Neuronal stem cell (in vitro differentiated cells): ENCODE data around the gene ZZZ3.

Source experiments
- DNase-seq: peaks from one replicate; pipeline ENCODE4 v3.0.0-alpha.2; 2013; ENCODE audit warnings: low spot score
- H2AFZ ChIP-seq: one replicate; pipeline ENCODE4 v1.6.1; 2013; ENCODE audit warnings: mild to moderate bottlenecking, low read length, inconsistent platforms
- H2AK5ac ChIP-seq: 2 replicates; pipeline ENCODE4 v1.6.1; 2013; ENCODE audit warnings: low read depth, mild to moderate bottlenecking, inconsistent platforms, low read length, moderate library complexity, mixed read lengths
- H2BK120ac ChIP-seq: 2 replicates; pipeline ENCODE4 v1.6.1; 2013; ENCODE audit warnings: low read depth, mild to moderate bottlenecking, inconsistent platforms, low read length, moderate library complexity, mixed read lengths
- H2BK12ac ChIP-seq: one replicate; pipeline ENCODE4 v1.6.1; 2013; ENCODE audit warnings: low read length, inconsistent platforms
- H2BK15ac ChIP-seq: 2 replicates; pipeline ENCODE4 v1.6.1; 2013; ENCODE audit warnings: mild to moderate bottlenecking, low read length, inconsistent platforms, mixed read lengths
- H2BK5ac ChIP-seq: one replicate; pipeline ENCODE4 v1.6.1; 2013; ENCODE audit warnings: inconsistent platforms, mild to moderate bottlenecking, low read length, moderate library complexity
- H3K14ac ChIP-seq: one replicate; pipeline ENCODE4 v1.6.1; 2013; ENCODE audit warnings: low read length, inconsistent platforms
- H3K18ac ChIP-seq: 2 replicates; pipeline ENCODE4 v1.6.1; 2013; ENCODE audit warnings: low read length, inconsistent platforms
- H3K23ac ChIP-seq: 2 replicates; pipeline ENCODE4 v1.6.1; 2013; ENCODE audit warnings: low read depth, mild to moderate bottlenecking, mixed read lengths, low read length, inconsistent platforms; ENCODE audit not compliant: poor library complexity
- H3K27ac ChIP-seq: replicated peaks from 3 replicates; pipeline ENCODE4 v1.5.1; 2013; ENCODE audit warnings: low read length, inconsistent platforms
- H3K27me3 ChIP-seq, 3 experiments: 2 replicates each; pipeline ENCODE4 v1.6.1; 2013; ENCODE audit warnings: low read length in 3 of 3, mild to moderate bottlenecking in 2 of 3, inconsistent platforms in 1 of 3, low read depth in 1 of 3, mixed read lengths in 1 of 3, moderate library complexity in 1 of 3; ENCODE audit not compliant: control insufficient read depth in 3 of 3, insufficient read depth in 3 of 3
- H3K36me3 ChIP-seq, 2 donors: replicated peaks in 1 of 2; 2 replicates each; pipeline ENCODE4 v1.6.1; 2013; ENCODE audit warnings: low read length in 2 of 2; ENCODE audit not compliant: control insufficient read depth in 2 of 2, insufficient read depth in 2 of 2
- H3K4ac ChIP-seq: 2 replicates; pipeline ENCODE4 v1.6.1; 2013; ENCODE audit warnings: inconsistent platforms, mild to moderate bottlenecking, low read length, moderate library complexity
- H3K4me1 ChIP-seq, 2 donors: 1 replicate in 1 of 2; 2 replicates in 1 of 2; pipeline ENCODE4 v1.6.1; 2013; ENCODE audit warnings: low read length in 2 of 2, low read depth in 1 of 2; ENCODE audit not compliant: control insufficient read depth in 2 of 2, insufficient read depth in 1 of 2
- H3K4me2 ChIP-seq: one replicate; pipeline ENCODE4 v1.6.1; 2013; ENCODE audit warnings: mild to moderate bottlenecking, low read length, inconsistent platforms; ENCODE audit not compliant: insufficient read depth, poor library complexity, severe bottlenecking
- H3K4me3 ChIP-seq, 2 donors: 2 replicates each; pipeline ENCODE4 v1.5.1; 2013; ENCODE audit warnings: low read length in 2 of 2, mild to moderate bottlenecking in 2 of 2, inconsistent platforms in 1 of 2, moderate library complexity in 1 of 2
- H3K79me1 ChIP-seq: one replicate; pipeline ENCODE4 v1.6.1; 2013; ENCODE audit warnings: low read depth, mild to moderate bottlenecking, inconsistent platforms, low read length, moderate library complexity
- H3K9ac ChIP-seq: one replicate; pipeline ENCODE4 v1.6.1; 2013; ENCODE audit warnings: mild to moderate bottlenecking, low read depth, low read length, inconsistent platforms; ENCODE audit not compliant: poor library complexity
- H3K9me3 ChIP-seq, 2 donors: replicated peaks in 1 of 2; 2 replicates each; pipeline versions ENCODE3 to v1.6.1; 2013; ENCODE audit warnings: low read length in 2 of 2, mild to moderate bottlenecking in 2 of 2, inconsistent platforms in 1 of 2, low read depth in 1 of 2, mixed read lengths in 1 of 2, moderate library complexity in 1 of 2; ENCODE audit not compliant: control insufficient read depth in 2 of 2, insufficient read depth in 1 of 2
- H4K8ac ChIP-seq: one replicate; pipeline ENCODE4 v1.6.1; 2013; ENCODE audit warnings: low read depth, mild to moderate bottlenecking, inconsistent platforms, low read length, moderate library complexity
- H4K91ac ChIP-seq: one replicate; pipeline ENCODE4 v1.6.1; 2013; ENCODE audit warnings: low read length, low read depth, mild to moderate bottlenecking, inconsistent platforms; ENCODE audit not compliant: poor library complexity
- WGBS, 2 donors: extraction: QIAGEN DNeasy Blood & Tissue Kit; methylation state at CpG; one replicate each; pipeline ENCODE4 v1.1.7; 2013; ENCODE audit warnings: missing lambda C conversion rate in 2 of 2, mixed read lengths in 1 of 2; ENCODE audit not compliant: insufficient read length in 2 of 2, insufficient replicate concordance in 1 of 2; ENCODE audit errors: extremely low coverage in 2 of 2; 5-methylcytosine and 5-hydroxymethylcytosine counted together

Gene ZZZ3

DNA sequence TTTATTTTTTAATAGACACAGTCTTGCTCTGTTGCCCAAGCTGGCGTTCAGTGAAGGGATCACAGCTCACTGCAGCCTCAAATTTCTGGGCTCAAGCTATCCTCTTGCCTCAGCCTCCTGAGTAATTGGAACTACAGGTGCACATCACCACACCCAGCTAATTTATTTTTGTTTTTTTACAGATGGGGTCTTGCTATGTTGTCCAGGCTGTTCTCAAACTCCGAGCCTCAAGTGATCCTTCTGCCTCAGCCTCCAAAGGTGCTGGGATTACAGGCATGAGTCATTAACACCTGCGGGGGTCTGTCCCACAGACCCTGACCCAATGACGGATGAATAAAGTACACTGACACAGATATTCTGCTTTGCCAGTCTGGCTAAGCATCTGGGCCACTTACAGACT is 33.6 kb upstream of the ZZZ3 start:
- WGBS, 2 donors: no CpG with 5 or more reads among the region's 4 CpGs
- no peaks in the 10 kb centered on the region for H3K27me3 ChIP-seq

DNA sequence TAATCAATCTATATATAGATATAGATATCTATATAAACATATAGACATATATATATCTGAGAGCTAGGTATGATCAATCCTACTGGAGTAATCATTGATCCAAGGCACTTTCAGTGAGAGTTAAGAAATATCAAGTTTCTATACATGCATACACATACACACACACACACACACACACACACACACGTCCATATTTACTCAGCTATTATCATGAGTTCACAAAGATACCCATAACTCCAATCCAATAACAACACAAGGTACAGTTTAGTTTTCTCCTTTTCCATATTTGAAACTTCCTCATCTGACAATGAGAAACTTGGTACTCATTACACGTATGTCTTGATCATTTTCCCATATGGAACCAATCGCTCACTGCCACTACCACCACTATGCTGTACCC is 27.3 kb upstream of the ZZZ3 start:
- no peak overlapping the region for H2AFZ ChIP-seq
- no peak overlapping the region for H3K9ac ChIP-seq
- H4K91ac ChIP-seq: no peak overlapping the region
- H3K27ac ChIP-seq: no peak overlapping the region
- H4K8ac ChIP-seq: no peak overlapping the region
- H2BK120ac ChIP-seq: no peak overlapping the region
- WGBS, 2 donors: no CpG with 5 or more reads among the region's 3 CpGs
- H3K79me1 ChIP-seq: no peaks in the 10 kb centered on the region
- no peak overlapping the region for H2AK5ac ChIP-seq
- no peaks in the 10 kb centered on the region for H3K27me3 ChIP-seq
- no peak overlapping the region for H3K23ac ChIP-seq
- peaks cover 12 to 86% of the 10 kb centered on the region in 2 donors for H3K36me3 ChIP-seq
- H3K4me2 ChIP-seq: no peak overlapping the region
- H3K14ac ChIP-seq: no peak overlapping the region
- H3K4me1 ChIP-seq: no peaks in the 10 kb centered on the region
- no peak overlapping the region for H3K18ac ChIP-seq
- H3K4me3 ChIP-seq: peak overlapping the region in 1 of 2 donors; percentile 15
- no peak for DNase-seq
- H2BK5ac ChIP-seq: no peak overlapping the region
- peaks cover 0 to 2% of the 10 kb centered on the region in 2 donors for H3K9me3 ChIP-seq
- H2BK15ac ChIP-seq: no peak overlapping the region
- H3K4ac ChIP-seq: no peak overlapping the region
- H2BK12ac ChIP-seq: no peak overlapping the region

More for the DNA sequence above, 33.6 kb upstream of the ZZZ3 start:
- no peaks in the 10 kb centered on the region for H3K79me1 ChIP-seq
- H3K14ac ChIP-seq: no peak overlapping the region
- no peak overlapping the region for H3K23ac ChIP-seq
- H4K91ac ChIP-seq: no peak overlapping the region
- H2BK15ac ChIP-seq: no peak overlapping the region
- no peak overlapping the region for H2BK5ac ChIP-seq
- H3K36me3 ChIP-seq: peaks cover 4 to 96% of the 10 kb centered on the region in 2 donors
- no peak overlapping the region for H4K8ac ChIP-seq
- H3K4me3 ChIP-seq: no peak overlapping the region
- no peak overlapping the region for H2AFZ ChIP-seq
- no peak overlapping the region for H3K9ac ChIP-seq
- no peak overlapping the region for H3K4ac ChIP-seq
- H3K4me2 ChIP-seq: no peak overlapping the region
- no peaks in the 10 kb centered on the region for H3K9me3 ChIP-seq
- no peaks in the 10 kb centered on the region for H3K4me1 ChIP-seq
- no peak overlapping the region for H2BK120ac ChIP-seq
- no peak overlapping the region for H3K18ac ChIP-seq
- H2BK12ac ChIP-seq: no peak overlapping the region
- DNase-seq: no peak
- no peak overlapping the region for H2AK5ac ChIP-seq
- H3K27ac ChIP-seq: no peak overlapping the region

DNA sequence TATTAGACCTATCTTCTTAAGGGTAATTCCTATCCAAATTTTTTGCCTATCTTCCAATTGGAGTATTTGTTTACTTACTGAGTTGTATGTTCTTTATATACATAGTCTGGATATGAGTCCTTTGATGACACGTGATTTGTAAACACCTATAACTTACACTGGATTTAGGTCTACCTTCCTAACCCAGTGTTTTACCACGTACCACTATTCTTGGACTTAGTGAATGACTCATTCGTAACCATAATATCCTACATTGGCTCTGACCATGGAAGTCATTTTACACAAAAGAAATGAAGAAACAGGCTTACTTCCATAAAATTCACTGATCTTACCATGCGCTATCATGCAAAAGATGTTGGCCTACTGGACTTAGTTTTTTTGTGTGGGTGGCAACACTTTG is 23.9 kb upstream of the ZZZ3 start:
- no peak overlapping the region for H2BK120ac ChIP-seq
- no peak overlapping the region for H3K18ac ChIP-seq
- no peak overlapping the region for H3K23ac ChIP-seq
- H3K36me3 ChIP-seq: peaks cover 8 to 56% of the 10 kb centered on the region in 2 donors
- no peak overlapping the region for H4K91ac ChIP-seq
- H4K8ac ChIP-seq: no peak overlapping the region
- no peak overlapping the region for H3K27ac ChIP-seq
- no peak overlapping the region for H3K4me2 ChIP-seq
- H2BK5ac ChIP-seq: no peak overlapping the region
- H2AK5ac ChIP-seq: no peak overlapping the region
- H3K9me3 ChIP-seq: peaks cover 0 to 2% of the 10 kb centered on the region in 2 donors
- no peaks in the 10 kb centered on the region for H3K79me1 ChIP-seq
- no peak overlapping the region for H2BK12ac ChIP-seq
- no peak overlapping the region for H2BK15ac ChIP-seq
- no peaks in the 10 kb centered on the region for H3K27me3 ChIP-seq
- H3K9ac ChIP-seq: no peak overlapping the region
- no peaks in the 10 kb centered on the region for H3K4me1 ChIP-seq
- H3K4ac ChIP-seq: no peak overlapping the region
- DNase-seq: no peak
- no peak overlapping the region for H3K4me3 ChIP-seq
- H2AFZ ChIP-seq: no peak overlapping the region
- WGBS, 2 donors: no CpG with 5 or more reads among the region's 4 CpGs
- H3K14ac ChIP-seq: no peak overlapping the region

DNA sequence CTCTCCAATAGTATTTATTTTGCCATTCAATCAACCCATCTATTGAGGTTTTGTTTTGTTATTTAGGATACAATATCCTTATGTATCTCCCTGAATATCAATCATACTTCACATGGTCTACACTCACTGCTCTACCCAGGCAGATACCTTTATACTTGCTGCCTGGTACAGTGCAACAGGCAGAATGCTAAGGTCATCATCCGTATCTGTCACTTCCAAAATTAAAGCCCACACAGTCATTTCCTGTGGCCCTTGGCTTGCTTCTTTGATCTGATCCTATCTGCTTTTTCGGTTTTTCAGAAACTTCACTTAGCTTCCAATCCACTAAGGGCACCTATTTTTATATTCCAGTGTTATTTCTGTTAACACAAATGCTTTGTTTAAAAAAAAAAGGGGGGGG is 22.3 kb upstream of the ZZZ3 start:
- H2BK5ac ChIP-seq: no peak overlapping the region
- WGBS, 2 donors: no CpG with 5 or more reads among the region's 2 CpGs
- H2BK15ac ChIP-seq: no peak overlapping the region

More for the DNA sequence above, 22.3 kb upstream of the ZZZ3 start:
- H2AFZ ChIP-seq: no peak overlapping the region
- no peak overlapping the region for H3K18ac ChIP-seq
- no peak overlapping the region for H2BK12ac ChIP-seq
- no peak overlapping the region for H4K8ac ChIP-seq
- peaks cover 2 to 54% of the 10 kb centered on the region in 2 donors for H3K36me3 ChIP-seq
- no peak for DNase-seq
- no peak overlapping the region for H4K91ac ChIP-seq
- no peaks in the 10 kb centered on the region for H3K9me3 ChIP-seq
- H3K4me3 ChIP-seq: no peak overlapping the region
- no peaks in the 10 kb centered on the region for H3K79me1 ChIP-seq
- no peak overlapping the region for H3K23ac ChIP-seq
- no peak overlapping the region for H3K4me2 ChIP-seq
- no peak overlapping the region for H2BK120ac ChIP-seq
- no peak overlapping the region for H3K27ac ChIP-seq
- H3K4ac ChIP-seq: no peak overlapping the region
- no peak overlapping the region for H3K9ac ChIP-seq
- H3K27me3 ChIP-seq: no peaks in the 10 kb centered on the region
- H2AK5ac ChIP-seq: no peak overlapping the region
- no peaks in the 10 kb centered on the region for H3K4me1 ChIP-seq
- H3K14ac ChIP-seq: no peak overlapping the region
